Naive thymus-derived CD4-positive, alpha-beta T cell (primary cell): Measurements from ENCODE around the gene L3MBTL3. TPM values are rescaled to one million over a fixed set of nuclear protein-coding genes. Genes with fewer than 3 reads are reported as not detected.

Experiments
- ATAC-seq: fragments of 150-1000 bp; cut with Tn5 transposase; 2 replicates; pipeline ENCODE4 v1.10.0; 2021; ENCODE audit warnings: mild to moderate bottlenecking, moderate library complexity
- CTCF ChIA-PET: fragments of 350-600 bp; sonication (Branson Sonifier 250); formaldehyde crosslinking; loops from one replicate; lab custom pipeline; 2021; ENCODE audit warnings: antibody characterized with exemption; lab: Charles Lee
- POLR2A ChIA-PET: fragments of 350-600 bp; sonication (Branson Sonifier 250); formaldehyde crosslinking; loops from one replicate; lab custom pipeline; 2021; ENCODE audit warnings: antibody characterized with exemption, inconsistent platforms; lab: Charles Lee
- DNase-seq, 9 donors: peaks; one replicate each; pipeline versions ENCODE4 v3.0.0 to v3.0.0-alpha.2; 2020 to 2022; ENCODE audit warnings: mixed read lengths in 1 of 9
- H3K27ac ChIP-seq: one replicate; pipeline ENCODE4 v1.7.0; 2013; ENCODE audit warnings: mild to moderate bottlenecking, low read depth, low read length, moderate library complexity
- H3K27me3 ChIP-seq, 2 donors: one replicate each; pipeline ENCODE4 v1.7.0; 2013; ENCODE audit warnings: low read length in 2 of 2, mild to moderate bottlenecking in 2 of 2, moderate library complexity in 2 of 2; ENCODE audit not compliant: control insufficient read depth in 2 of 2, insufficient read depth in 2 of 2
- H3K36me3 ChIP-seq, 3 experiments: 1 replicate in 2 of 3; 2 replicates in 1 of 3; pipeline ENCODE4 v1.7.0; 2013; ENCODE audit warnings: low read length in 3 of 3, mild to moderate bottlenecking in 3 of 3, moderate library complexity in 1 of 3; ENCODE audit not compliant: insufficient read depth in 3 of 3, control insufficient read depth in 2 of 3
- H3K4me1 ChIP-seq, 2 donors: one replicate each; pipeline ENCODE4 v1.7.0; 2013; ENCODE audit warnings: low read length in 2 of 2, mild to moderate bottlenecking in 2 of 2, moderate library complexity in 1 of 2; ENCODE audit not compliant: control insufficient read depth in 2 of 2, insufficient read depth in 2 of 2
- H3K4me3 ChIP-seq: 2 replicates; pipeline ENCODE4 v1.7.0; 2013; ENCODE audit warnings: mild to moderate bottlenecking, low read length
- H3K9me3 ChIP-seq, 3 experiments: 1 replicate in 2 of 3; 2 replicates in 1 of 3; pipeline ENCODE4 v1.7.0; 2013; ENCODE audit warnings: low read length in 3 of 3; ENCODE audit not compliant: control insufficient read depth in 2 of 3
- H3K27ac Mint-ChIP-seq, 9 donors: one replicate each; pipeline ENCODE4 v1.8.0; 2020 to 2022; ENCODE audit warnings: mixed read lengths in 9 of 9, mild to moderate bottlenecking in 8 of 9, moderate library complexity in 5 of 9, inconsistent platforms in 2 of 9
- H3K27me3 Mint-ChIP-seq, 5 donors: one replicate each; pipeline ENCODE4 v1.8.0; 2021 to 2022; ENCODE audit warnings: mixed read lengths in 5 of 5, mild to moderate bottlenecking in 1 of 5
- H3K36me3 Mint-ChIP-seq, 5 donors: one replicate each; pipeline ENCODE4 v1.8.0; 2020 to 2022; ENCODE audit warnings: mixed read lengths in 5 of 5, mild to moderate bottlenecking in 3 of 5, inconsistent platforms in 1 of 5
- H3K4me1 Mint-ChIP-seq, 7 donors: one replicate each; pipeline ENCODE4 v1.8.0; 2020 to 2022; ENCODE audit warnings: mixed read lengths in 7 of 7, mild to moderate bottlenecking in 3 of 7, inconsistent platforms in 1 of 7
- H3K4me3 Mint-ChIP-seq, 10 donors: one replicate each; pipeline ENCODE4 v1.8.0; 2020 to 2022; ENCODE audit warnings: mild to moderate bottlenecking in 10 of 10, mixed read lengths in 10 of 10, moderate library complexity in 6 of 10, inconsistent platforms in 2 of 10
- H3K9me3 Mint-ChIP-seq, 11 donors: one replicate each; pipeline ENCODE4 v1.8.0; 2020 to 2022; ENCODE audit warnings: mixed read lengths in 11 of 11, mild to moderate bottlenecking in 4 of 11, inconsistent platforms in 1 of 11, moderate library complexity in 1 of 11
- intact Hi-C, 2 donors: fragments of 100-400 bp; cut with micrococcal nuclease; formaldehyde crosslinking; loops; one replicate each; pipeline ENCODE4 v1.15.1; 2023
- polyA plus RNA-seq, 2 donors: library from polyadenylated mRNA; unstranded; fragments of 300-500 nt; fragmentation: Illumina TruSeq; gene quantifications; one replicate each; pipeline ENCODE4 v1.2.3, GENCODE V29; 2021
- total RNA-seq, 6 experiments: library from RNA in 5 of 6; stranded (reverse) in 5 of 6; gene quantifications; 1 replicate in 5 of 6; 2 replicates in 1 of 6; pipeline ENCODE4 v1.2.3 and lab custom pipeline; 2021 to 2026

Gene L3MBTL3
- total and polyA plus RNA-seq, 7 experiments from 2014 or later, result 4.8 to 47.5 (median 29.2) TPM

DNA sequence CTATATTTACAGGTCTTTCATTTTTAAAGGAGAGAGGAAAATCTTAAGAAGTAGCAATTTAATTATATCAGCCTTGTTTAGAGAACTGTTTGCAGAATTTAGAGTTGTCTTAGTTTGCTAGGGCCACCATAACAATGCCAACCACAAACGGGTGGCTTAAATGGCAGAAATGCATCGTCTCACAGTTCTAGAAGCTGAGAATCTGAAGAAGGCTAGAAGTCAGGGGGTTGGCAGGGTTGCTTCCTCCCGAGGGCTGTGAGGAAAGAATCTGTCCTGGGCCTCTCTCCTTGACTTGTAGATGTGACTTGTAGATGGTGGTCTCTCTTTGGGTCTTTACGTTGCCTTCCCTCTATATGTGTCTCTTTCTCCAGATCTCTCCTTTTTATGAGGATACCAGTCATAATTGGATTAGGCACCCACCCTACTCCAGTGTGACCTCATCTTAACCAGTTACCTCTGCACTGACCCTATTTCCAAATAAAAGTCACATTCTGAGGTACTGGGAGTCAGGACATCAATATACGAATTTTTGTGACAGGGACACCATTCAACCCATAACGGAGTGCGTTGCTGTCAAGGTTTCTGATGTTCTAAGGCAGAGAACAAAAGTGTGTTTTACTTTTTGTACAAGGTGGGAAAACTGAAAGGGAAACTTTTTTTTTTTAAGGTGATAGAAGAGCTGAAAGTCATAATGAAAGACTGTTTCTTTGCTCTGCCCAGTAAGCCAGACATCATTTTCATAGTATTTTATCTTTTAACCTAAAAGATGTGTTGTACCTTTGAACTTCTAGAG, 119.9 kb downstream of the L3MBTL3 start:
- Mint-ChIP-seq H3K27me3 (no peaks in the 10 kb centered on the region), H3K4me3 (peak overlapping the region; percentile 69 to 98 (median 84)), H3K36me3 (peaks cover 5 to 67% (median 36%) of the 10 kb centered on the region in 5 donors), H3K27ac (peak overlapping the region; percentile 88 to 97 (median 94)), H3K9me3 (peaks cover 0 to 12% (median 0%) of the 10 kb centered on the region in 11 donors), H3K4me1 (peaks cover 60 to 93% (median 85%) of the 10 kb centered on the region in 7 donors)
- peak overlapping the region; percentile 70 for H3K27ac ChIP-seq
- peak overlapping the region; percentile 37 for H3K4me3 ChIP-seq
- H3K9me3 ChIP-seq, result no peaks in the 10 kb centered on the region
- ATAC-seq (peak; percentile 60), DNase-seq (peak in 5 of 9 donors; percentile 11 to 42 (median 25))
- peaks cover 38 to 55% of the 10 kb centered on the region in 2 donors for H3K4me1 ChIP-seq
- ChIA-PET CTCF (no interaction called here), POLR2A (interaction anchor here (1.1 kb wide), 1 partner anchor 50 kb away, joined by 3 read pairs; no protein-coding TSS in a partner anchor)
- H3K36me3 ChIP-seq, result peaks cover 0 to 3% (median 0%) of the 10 kb centered on the region in 3 experiments
- intact Hi-C loops, result loop anchor here (2.0 to 10.0 kb wide), 4 partner anchors 76 to 926 kb away; partner anchors contain the start of gene EPB41L2 (in 1 of the 2)
- no peaks in the 10 kb centered on the region for H3K27me3 ChIP-seq

DNA sequence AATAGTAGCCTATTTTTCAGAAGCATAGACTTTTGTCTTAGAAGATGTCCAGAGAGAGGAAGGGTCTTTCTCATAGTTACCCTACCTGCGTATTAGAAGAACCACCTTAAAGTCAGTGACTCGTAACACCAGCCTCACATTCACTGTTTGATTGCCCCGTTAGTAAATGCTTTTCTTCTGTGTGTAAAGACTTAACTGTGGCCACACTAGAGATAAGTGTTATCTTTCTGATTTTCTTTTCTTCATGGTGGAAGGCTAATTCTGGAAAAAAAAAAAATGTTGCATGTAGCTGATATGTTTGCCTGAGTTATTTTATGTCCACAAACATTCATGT, 120.5 kb downstream of the L3MBTL3 start:
- Histone ChIP-seq H3K9me3 (no peaks in the 10 kb centered on the region), H3K27me3 (no peaks in the 10 kb centered on the region), H3K4me1 (peaks cover 33 to 49% of the 10 kb centered on the region in 2 donors), H3K27ac (peak overlapping the region; percentile 70), H3K4me3 (peak overlapping the region; percentile 37), H3K36me3 (peaks cover 0 to 8% (median 3%) of the 10 kb centered on the region in 3 experiments)
- Mint-ChIP-seq H3K4me3 (peak overlapping the region; percentile 69 to 98 (median 84)), H3K27ac (peak overlapping the region; percentile 88 to 97 (median 94)), H3K36me3 (peaks cover 8 to 69% (median 41%) of the 10 kb centered on the region in 5 donors), H3K27me3 (no peaks in the 10 kb centered on the region), H3K9me3 (peaks cover 0 to 12% (median 0%) of the 10 kb centered on the region in 11 donors), H3K4me1 (peaks cover 54 to 92% (median 80%) of the 10 kb centered on the region in 7 donors)
- intact Hi-C loops, result loop anchor here (2.0 to 10.0 kb wide), 4 partner anchors 76 to 926 kb away; partner anchors contain the start of gene EPB41L2 (in 1 of the 2)
- ATAC-seq, result peak; percentile 39
- CTCF ChIA-PET, result interaction anchor here (1.5 kb wide), 1 partner anchor 183 kb away, joined by 4 read pairs; no protein-coding TSS in a partner anchor
- POLR2A ChIA-PET, result interaction anchor here (0.6 to 1.1 kb wide), 2 partner anchors 51 to 1087 kb away, joined by 3 read pairs; no protein-coding TSS in a partner anchor
- peak in 2 of 9 donors; percentile 19 to 31 for DNase-seq

- peak overlapping the region in 8 of 9 donors; percentile 68 to 97 (median 94) for H3K27ac Mint-ChIP-seq
- ATAC-seq, result no peak
These were observed 121.7 kb downstream of the L3MBTL3 start for GRCh38 chr6:130140084-130140483.

DNA sequence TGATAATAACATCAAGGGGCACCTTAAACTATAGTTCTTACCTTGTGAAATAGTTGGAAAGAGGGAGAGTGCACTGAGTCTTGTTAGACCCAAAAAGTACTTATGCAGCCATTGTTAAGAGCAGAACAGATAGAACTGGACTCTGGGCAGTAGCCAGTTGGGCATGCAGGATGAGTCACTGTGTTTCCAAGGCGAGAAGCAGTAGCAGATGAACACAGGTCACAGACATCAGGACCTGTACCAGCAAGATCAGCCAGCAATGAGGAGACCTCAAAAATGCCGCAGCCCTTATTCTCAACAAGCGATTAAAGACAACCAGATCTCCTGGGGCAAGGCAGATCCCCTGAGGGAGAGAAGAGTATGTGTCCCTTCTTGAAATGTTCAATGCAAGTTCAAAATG, 125.3 kb downstream of the L3MBTL3 start:
- CTCF ChIA-PET, result interaction anchor here (1.1 kb wide), 1 partner anchor 71 kb away, joined by 5 read pairs; no protein-coding TSS in a partner anchor

More at GRCh38 chr6:130140084-130140483, 121.7 kb downstream of the L3MBTL3 start:
- H3K4me1 ChIP-seq, result peaks cover 21 to 38% of the 10 kb centered on the region in 2 donors
- no peaks in the 10 kb centered on the region for H3K9me3 ChIP-seq
- Mint-ChIP-seq H3K4me1 (peaks cover 46 to 80% (median 69%) of the 10 kb centered on the region in 7 donors), H3K4me3 (peak overlapping the region in 6 of 10 donors; percentile 54 to 98 (median 86)), H3K27me3 (no peaks in the 10 kb centered on the region), H3K36me3 (peaks cover 8 to 67% (median 48%) of the 10 kb centered on the region in 5 donors), H3K9me3 (peaks cover 0 to 12% (median 0%) of the 10 kb centered on the region in 11 donors)
- ChIA-PET POLR2A (interaction anchor here (0.9 to 1.0 kb wide), 2 partner anchors 9 to 80 kb away, joined by 3 to 4 read pairs; no protein-coding TSS in a partner anchor), CTCF (interaction anchor here (1.5 kb wide), 1 partner anchor 182 kb away, joined by 4 read pairs; no protein-coding TSS in a partner anchor)
- H3K27me3 ChIP-seq, result no peaks in the 10 kb centered on the region
- DNase-seq, result no peak
- H3K4me3 ChIP-seq, result no peak overlapping the region
- peak overlapping the region; percentile 70 for H3K27ac ChIP-seq
- intact Hi-C loops, result no loop called here
- peaks cover 0 to 16% (median 9%) of the 10 kb centered on the region in 3 experiments for H3K36me3 ChIP-seq

GRCh38 chr6:130147111-130147510, 128.7 kb downstream of the L3MBTL3 start:
- Histone ChIP-seq H3K27ac (no peak overlapping the region), H3K4me3 (no peak overlapping the region), H3K27me3 (no peaks in the 10 kb centered on the region), H3K36me3 (peaks cover 0 to 39% (median 25%) of the 10 kb centered on the region in 3 experiments), H3K4me1 (no peaks in the 10 kb centered on the region), H3K9me3 (no peaks in the 10 kb centered on the region)
- H3K4me3 Mint-ChIP-seq, result no peak overlapping the region
- peaks cover 12 to 85% (median 64%) of the 10 kb centered on the region in 5 donors for H3K36me3 Mint-ChIP-seq
- ChIA-PET CTCF (no interaction called here), POLR2A (no interaction called here)
- H3K9me3 Mint-ChIP-seq, result peaks cover 0 to 13% (median 0%) of the 10 kb centered on the region in 11 donors
- peaks cover 6 to 32% (median 17%) of the 10 kb centered on the region in 7 donors for H3K4me1 Mint-ChIP-seq
- no peaks in the 10 kb centered on the region for H3K27me3 Mint-ChIP-seq
- ATAC-seq, result no peak
- H3K27ac Mint-ChIP-seq, result peak overlapping the region in 8 of 9 donors; percentile 32 to 89 (median 58)
- no peak for DNase-seq
- intact Hi-C loops, result no loop called here

More for the DNA sequence above, 125.3 kb downstream of the L3MBTL3 start:
- H3K27me3 Mint-ChIP-seq, result no peaks in the 10 kb centered on the region
- peak overlapping the region in 8 of 9 donors; percentile 8 to 94 (median 56) for H3K27ac Mint-ChIP-seq
- peaks cover 7 to 15% of the 10 kb centered on the region in 2 donors for H3K4me1 ChIP-seq
- no peak overlapping the region for H3K4me3 ChIP-seq
- H3K27me3 ChIP-seq, result no peaks in the 10 kb centered on the region
- DNase-seq (no peak), ATAC-seq (no peak)
- peaks cover 22 to 63% (median 46%) of the 10 kb centered on the region in 7 donors for H3K4me1 Mint-ChIP-seq
- peaks cover 0 to 25% (median 23%) of the 10 kb centered on the region in 3 experiments for H3K36me3 ChIP-seq
- POLR2A ChIA-PET, result interaction anchor here (0.6 to 1.1 kb wide), 3 partner anchors 14 to 71 kb away, joined by 3 to 4 read pairs (median 3); no protein-coding TSS in a partner anchor
- H3K4me3 Mint-ChIP-seq, result no peak overlapping the region
- no peak overlapping the region for H3K27ac ChIP-seq
- H3K9me3 Mint-ChIP-seq, result peaks cover 0 to 6% (median 0%) of the 10 kb centered on the region in 11 donors
- intact Hi-C loops, result no loop called here
- H3K36me3 Mint-ChIP-seq, result peaks cover 8 to 69% (median 57%) of the 10 kb centered on the region in 5 donors
- no peaks in the 10 kb centered on the region for H3K9me3 ChIP-seq

GRCh38 chr6:130148181-130148580, 129.8 kb downstream of the L3MBTL3 start:
- ATAC-seq (peak; percentile 55), DNase-seq (peak in 1 of 9 donors; percentile 20)
- Mint-ChIP-seq H3K36me3 (peaks cover 7 to 81% (median 60%) of the 10 kb centered on the region in 5 donors), H3K9me3 (peaks cover 0 to 11% (median 0%) of the 10 kb centered on the region in 11 donors), H3K4me1 (peaks cover 2 to 25% (median 8%) of the 10 kb centered on the region in 7 donors), H3K4me3 (peak overlapping the region in 1 of 10 donors; percentile 26), H3K27ac (peak overlapping the region in 6 of 9 donors; percentile 8 to 78 (median 43)), H3K27me3 (no peaks in the 10 kb centered on the region)
- intact Hi-C loops, result loop anchor here in 1 of 2 donors (1.0 kb wide), 1 partner anchor 134 kb away; no protein-coding TSS in a partner anchor
- Histone ChIP-seq H3K27me3 (no peaks in the 10 kb centered on the region), H3K4me1 (no peaks in the 10 kb centered on the region), H3K36me3 (peaks cover 0 to 44% (median 28%) of the 10 kb centered on the region in 3 experiments), H3K9me3 (no peaks in the 10 kb centered on the region), H3K27ac (no peak overlapping the region), H3K4me3 (no peak overlapping the region)
- ChIA-PET POLR2A (interaction anchor here (0.6 kb wide), 1 partner anchor 58 kb away, joined by 4 read pairs; no protein-coding TSS in a partner anchor), CTCF (interaction anchor here (0.6 to 1.7 kb wide), 3 partner anchors 111 to 1760 kb away, joined by 3 to 4 read pairs (median 3); no protein-coding TSS in a partner anchor)
